ENCODE measurements around the gene VSTM4.

DNA sequence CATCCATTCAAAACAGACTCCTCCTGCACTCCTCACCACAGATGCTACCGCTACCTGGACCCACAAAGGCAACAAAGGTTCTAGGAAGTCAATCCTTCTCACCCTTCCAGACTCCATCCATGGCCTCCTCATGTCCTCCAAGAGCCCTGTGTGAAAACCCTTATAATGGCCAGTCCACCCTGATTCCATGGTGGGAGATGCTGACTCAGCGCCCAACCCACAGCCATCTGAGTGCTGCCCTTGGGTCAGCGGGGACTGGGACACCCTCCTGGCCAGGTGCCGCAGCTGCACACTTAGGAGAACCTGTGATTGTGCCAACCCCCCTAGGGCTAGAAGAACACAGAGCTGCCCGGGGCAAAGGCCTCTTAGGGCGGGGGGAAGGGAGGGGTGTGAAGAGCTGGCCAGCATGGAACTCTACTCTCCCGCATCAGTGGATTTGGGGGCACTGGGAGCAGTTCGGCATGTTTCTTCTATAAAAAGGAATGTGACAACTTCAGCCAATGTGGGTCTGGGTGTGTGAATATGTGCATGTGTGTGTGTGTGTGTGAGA is 47.5 kb upstream of the VSTM4 start:
- TF ChIP-seq, protein P1, sequence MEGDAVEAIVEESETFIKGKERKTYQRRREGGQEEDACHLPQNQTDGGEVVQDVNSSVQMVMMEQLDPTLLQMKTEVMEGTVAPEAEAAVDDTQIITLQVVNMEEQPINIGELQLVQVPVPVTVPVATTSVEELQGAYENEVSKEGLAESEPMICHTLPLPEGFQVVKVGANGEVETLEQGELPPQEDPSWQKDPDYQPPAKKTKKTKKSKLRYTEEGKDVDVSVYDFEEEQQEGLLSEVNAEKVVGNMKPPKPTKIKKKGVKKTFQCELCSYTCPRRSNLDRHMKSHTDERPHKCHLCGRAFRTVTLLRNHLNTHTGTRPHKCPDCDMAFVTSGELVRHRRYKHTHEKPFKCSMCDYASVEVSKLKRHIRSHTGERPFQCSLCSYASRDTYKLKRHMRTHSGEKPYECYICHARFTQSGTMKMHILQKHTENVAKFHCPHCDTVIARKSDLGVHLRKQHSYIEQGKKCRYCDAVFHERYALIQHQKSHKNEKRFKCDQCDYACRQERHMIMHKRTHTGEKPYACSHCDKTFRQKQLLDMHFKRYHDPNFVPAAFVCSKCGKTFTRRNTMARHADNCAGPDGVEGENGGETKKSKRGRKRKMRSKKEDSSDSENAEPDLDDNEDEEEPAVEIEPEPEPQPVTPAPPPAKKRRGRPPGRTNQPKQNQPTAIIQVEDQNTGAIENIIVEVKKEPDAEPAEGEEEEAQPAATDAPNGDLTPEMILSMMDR (IDR thresholded peaks at IDR 0.05; ENCODE audit: low read depth, low read length), result no peak
- TF ChIP-seq, protein P2, sequence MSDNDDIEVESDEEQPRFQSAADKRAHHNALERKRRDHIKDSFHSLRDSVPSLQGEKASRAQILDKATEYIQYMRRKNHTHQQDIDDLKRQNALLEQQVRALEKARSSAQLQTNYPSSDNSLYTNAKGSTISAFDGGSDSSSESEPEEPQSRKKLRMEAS (IDR thresholded peaks at IDR 0.05; ENCODE audit: low read depth, low read length), result no peak
- TF ChIP-seq POLR2A (IDR thresholded peaks at IDR 0.05; ENCODE audit: extremely low read depth, insufficient read length) (no peak), MYC (IDR thresholded peaks at IDR 0.05; ENCODE audit: low read depth, low read length) (no peak)

Data from NB4 (cell line).